Stomach (tissue), 4 donors: Measurements from ENCODE around the gene OR10J1.

Experiments used
- POLR2A ChIP-seq, 4 donors: fragments of 450-650 bp; IDR thresholded peaks; one replicate each; pipeline ENCODE4 v1.6.1; 2016; ENCODE audit warnings: antibody characterized with exemption in 4 of 4, control low read depth in 2 of 4, mild to moderate bottlenecking in 1 of 4, moderate library complexity in 1 of 4
- POLR2AphosphoS5 ChIP-seq, 3 donors: sonication (generic); formaldehyde crosslinking; IDR thresholded peaks; one replicate each; pipeline ENCODE4 v1.6.1; 2016; ENCODE audit warnings: antibody characterized with exemption in 3 of 3
- TF ChIP-seq, protein P1 (sequence below), 7 experiments: fragments of 450-650 bp in 4 of 7; fragments of 200-600 bp in 3 of 7; sonication (generic) in 3 of 7; IDR thresholded peaks; one replicate each; pipeline ENCODE4 v1.5.1; 2016 to 2019; ENCODE audit warnings: antibody characterized with exemption in 7 of 7, control low read depth in 2 of 7, mild to moderate bottlenecking in 1 of 7

DNA sequence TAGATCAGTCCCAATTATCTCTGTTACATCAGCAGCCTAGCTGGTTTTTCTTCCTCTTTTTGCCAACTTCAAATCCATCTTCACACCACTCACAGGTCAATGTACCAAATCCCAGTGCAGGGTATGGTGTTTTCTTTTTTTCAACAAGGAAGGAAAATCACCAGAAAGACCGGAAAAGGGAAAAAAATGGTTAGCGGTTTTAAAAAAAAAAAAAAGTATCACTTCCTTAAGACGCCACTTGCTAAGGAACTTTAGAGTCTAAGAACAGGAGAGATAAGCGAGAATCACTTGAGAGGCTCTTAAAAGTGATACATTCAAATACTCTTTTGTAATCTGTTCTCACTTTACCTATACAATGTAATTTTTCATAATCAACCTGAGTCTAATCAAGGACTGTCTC lies 3.1 kb upstream of the OR10J1 start:
- TF ChIP-seq, protein P1, sequence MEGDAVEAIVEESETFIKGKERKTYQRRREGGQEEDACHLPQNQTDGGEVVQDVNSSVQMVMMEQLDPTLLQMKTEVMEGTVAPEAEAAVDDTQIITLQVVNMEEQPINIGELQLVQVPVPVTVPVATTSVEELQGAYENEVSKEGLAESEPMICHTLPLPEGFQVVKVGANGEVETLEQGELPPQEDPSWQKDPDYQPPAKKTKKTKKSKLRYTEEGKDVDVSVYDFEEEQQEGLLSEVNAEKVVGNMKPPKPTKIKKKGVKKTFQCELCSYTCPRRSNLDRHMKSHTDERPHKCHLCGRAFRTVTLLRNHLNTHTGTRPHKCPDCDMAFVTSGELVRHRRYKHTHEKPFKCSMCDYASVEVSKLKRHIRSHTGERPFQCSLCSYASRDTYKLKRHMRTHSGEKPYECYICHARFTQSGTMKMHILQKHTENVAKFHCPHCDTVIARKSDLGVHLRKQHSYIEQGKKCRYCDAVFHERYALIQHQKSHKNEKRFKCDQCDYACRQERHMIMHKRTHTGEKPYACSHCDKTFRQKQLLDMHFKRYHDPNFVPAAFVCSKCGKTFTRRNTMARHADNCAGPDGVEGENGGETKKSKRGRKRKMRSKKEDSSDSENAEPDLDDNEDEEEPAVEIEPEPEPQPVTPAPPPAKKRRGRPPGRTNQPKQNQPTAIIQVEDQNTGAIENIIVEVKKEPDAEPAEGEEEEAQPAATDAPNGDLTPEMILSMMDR (IDR thresholded peaks at IDR 0.05) = no peak
- TF ChIP-seq POLR2AphosphoS5 (IDR thresholded peaks at IDR 0.05) (no peak), POLR2A (IDR thresholded peaks at IDR 0.05) (no peak)
